Fibroblast of skin of right quadriceps (primary cell): ENCODE measurements around the gene HAAO.
"Not testable (repeated sequence)": the region's sequence is repeated elsewhere in the genome, so short reads cannot be mapped to it uniquely, and the experiment has no call there.

ENCODE experiments used
- DNase-seq: peaks from one replicate; pipeline ENCODE4 v3.0.0-alpha.2; 2013

HAAO gene

GRCh38 chr2:42792583-42793333 lies at the start of gene HAAO:
TSS of gene HAAO (minus strand) at chr2:42792583. CDS start at chr2:42792536, 47 bp downstream.
- DNase-seq = peak; percentile 21

- no peak for DNase-seq
Measured at GRCh38 chr2:42841344-42841743, 49.0 kb upstream of the HAAO start.

DNA sequence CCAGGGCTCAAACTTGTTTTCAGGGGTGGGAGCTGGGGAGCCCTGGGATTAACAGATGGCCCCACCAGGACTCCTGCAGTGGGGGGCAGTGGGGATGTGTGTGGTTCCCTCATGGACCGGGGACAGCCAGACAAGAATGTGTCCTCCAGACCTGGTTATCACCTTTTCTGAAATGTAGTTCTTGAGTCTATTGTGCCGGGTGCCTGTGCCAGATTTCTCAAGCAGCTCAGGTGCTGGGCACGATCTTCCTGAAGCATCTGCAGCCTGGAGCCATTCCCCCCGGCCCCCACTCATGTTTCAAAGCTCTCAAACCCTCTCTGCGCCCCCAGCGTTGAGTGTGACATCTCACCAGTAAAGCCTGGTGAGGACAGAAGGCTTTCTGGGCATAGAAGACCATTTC lies 48.4 kb upstream of the HAAO start:
- no peak for DNase-seq

- no peak for DNase-seq
Measured at GRCh38 chr2:42839809-42840501, 47.6 kb upstream of the HAAO start.

GRCh38 chr2:42838133-42838532 lies 45.8 kb upstream of the HAAO start:
- no peak for DNase-seq

- DNase-seq = peak; percentile 99
Measured at GRCh38 chr2:42835577-42836371, 43.4 kb upstream of the HAAO start.

DNA sequence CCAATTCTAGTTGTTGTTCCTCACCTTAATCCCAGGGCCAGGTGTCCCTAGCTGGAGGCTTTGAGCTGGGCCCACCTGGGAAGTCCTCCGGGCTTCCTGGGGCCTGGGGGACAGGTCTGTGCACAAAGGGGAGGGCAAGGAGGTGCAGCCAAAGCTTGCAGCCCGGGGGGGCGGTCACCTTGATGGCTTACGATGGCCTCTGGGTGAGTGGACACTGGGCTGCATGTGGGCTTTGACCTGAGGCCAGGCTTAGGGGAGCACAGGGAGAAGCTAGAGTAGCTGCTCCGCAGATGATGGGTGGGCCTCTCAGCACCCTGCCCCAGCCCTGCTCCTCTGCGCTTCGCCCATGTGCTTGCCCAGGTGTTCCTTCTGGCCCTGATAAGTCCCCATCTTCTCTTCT lies 41.8 kb upstream of the HAAO start:
- no peak for DNase-seq

DNA sequence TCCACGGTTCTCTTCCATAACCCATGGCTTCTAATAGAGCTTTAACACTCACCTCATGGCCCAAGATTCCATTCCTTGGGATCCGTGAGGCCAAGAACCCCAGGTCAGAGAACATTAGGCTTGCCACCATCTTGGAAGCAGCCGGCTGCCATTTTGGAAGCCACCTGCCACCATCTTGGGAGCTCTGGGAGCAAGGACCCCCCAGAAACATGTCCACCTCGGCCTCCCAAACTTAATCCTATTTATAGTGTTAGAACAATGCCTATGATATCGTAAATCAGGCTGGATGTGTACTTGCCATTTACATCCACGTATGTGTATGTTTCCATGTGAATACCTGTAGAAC lies 39.9 kb upstream of the HAAO start:
- no peak for DNase-seq

DNA sequence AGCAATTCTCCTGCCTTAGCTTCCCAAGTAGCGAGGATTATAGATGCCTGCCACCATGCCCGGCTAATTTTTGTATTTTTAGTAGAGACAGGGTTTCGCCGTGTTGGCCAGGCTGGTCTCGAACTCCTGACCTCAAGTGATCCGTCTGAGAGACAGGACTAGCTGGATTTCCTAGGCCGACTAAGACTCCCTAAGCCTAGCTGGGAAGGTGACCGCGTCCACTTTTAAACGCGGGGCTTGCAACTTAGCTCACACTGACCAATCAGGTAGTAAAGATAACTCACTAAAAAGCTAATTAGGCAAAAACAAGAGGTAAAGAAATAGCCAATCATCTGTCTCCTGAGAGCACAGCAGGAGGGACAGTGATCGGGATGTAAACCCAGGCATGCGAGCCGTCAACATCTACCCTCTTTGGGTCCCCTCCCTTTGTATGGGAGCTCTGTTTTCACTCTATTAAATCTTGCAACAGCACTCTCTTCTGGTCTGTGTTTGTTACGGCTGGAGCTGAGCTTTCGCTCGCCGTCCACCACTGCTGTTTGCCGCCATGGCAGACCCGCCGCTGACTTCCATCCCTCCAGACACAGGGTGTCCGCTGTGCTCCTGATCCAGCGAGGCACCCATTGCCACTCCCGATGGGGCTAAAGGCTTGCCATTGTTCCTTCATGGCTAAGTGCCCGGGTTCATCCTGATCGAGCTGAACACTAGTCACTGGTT lies 39.3 kb upstream of the HAAO start:
- not testable (repeated sequence) for DNase-seq

DNA sequence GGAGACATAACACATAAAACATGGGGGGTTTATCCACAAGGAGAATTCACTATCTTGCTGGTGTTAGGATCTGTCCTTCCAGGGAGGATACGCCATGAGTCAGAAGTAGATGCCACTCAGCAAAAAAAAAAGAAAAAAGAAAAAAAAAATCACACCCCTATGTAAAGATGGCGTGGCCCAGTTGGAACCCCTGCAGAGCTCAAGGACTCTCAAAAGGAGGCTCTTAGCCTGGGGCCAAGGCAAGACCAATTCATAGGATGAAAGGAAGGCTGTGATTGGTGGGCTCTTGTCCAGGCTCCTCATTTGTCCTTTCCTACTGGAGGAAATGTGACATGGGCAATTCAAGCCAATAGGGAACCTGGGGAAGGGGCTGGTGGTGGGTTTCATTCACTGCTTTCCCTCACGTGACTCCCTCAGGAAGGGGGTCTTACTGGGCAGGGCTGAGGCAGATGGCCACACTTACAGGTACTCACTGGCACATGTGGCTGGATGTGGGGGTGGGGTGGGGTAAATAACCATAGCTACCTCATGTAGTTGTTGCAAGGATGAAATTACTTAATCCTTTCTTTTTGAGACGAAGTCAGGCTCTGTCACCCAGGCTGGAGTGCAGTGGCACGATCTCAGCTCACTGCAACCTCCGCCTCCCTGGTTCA lies 38.7 kb upstream of the HAAO start:
- no peak for DNase-seq

- DNase-seq = no peak
Measured at GRCh38 chr2:42829671-42830440, 37.5 kb upstream of the HAAO start.

DNA sequence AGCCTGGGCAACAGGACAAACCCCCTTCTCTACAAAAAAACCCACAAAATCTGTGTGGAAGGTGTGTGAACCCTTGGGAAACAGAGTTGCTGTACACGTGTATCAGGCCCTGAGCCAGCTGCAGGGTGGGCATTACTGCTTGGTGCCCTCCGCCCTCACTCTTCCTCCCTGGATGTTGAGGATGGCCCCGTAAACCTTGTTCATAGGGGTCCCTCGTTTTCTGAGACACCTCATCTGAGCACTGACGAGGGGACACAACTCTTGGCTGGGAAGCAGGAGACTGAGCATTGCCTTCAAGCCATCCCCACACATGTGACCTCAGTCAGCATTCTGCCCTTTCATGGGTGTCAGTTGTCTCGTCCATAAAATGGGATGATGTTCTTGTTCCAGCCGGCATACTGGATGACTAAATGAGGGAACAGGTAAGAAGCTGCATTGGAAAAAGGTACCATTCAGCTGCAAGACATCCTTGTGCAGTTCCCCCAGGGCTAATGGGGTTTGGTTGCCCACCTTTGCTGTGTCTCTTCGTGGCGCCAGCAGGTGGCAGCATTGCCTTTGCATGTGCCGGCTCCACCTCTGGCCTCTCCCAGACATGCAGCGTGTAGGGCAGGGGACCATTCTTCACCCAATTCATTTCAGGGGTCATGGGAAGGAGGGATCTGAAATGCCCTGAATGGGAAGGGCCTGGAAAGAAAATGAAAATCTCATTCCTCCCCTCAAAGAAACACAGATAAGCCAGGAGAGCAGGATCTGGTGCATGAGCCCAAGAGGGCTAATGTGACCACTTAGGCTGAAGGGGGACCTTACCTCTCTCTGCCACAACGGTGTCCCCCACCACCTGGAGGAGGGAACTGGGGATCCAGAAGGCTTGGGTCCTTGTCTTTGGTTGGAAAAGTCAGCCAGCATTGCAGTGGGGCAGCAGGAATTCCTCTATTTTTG lies 36.4 kb upstream of the HAAO start:
- peak; percentile 64 for DNase-seq

- DNase-seq = peak; percentile 78
Measured at GRCh38 chr2:42827647-42828486, 35.5 kb upstream of the HAAO start.

DNA sequence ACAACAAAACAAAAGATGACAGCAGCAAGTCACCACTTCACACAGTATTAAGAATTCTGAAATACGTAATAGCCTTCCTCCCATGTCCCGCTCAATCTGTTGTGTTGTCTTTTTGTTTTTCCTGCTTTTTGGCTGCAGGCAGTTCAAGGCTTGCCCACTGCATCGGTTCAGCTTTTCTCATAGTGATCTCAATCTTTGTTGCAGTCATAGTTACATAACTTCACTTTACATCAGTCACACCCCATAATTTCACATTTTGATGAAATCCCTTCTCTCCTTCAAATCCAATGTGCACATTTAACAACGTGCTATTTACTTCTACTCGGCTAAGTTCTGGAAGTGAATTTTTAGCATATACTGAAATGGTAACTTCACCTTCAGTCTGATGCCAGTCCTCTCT lies 33.8 kb upstream of the HAAO start:
- no peak for DNase-seq

- DNase-seq = no peak
Measured at GRCh38 chr2:42824454-42824807, 32.0 kb upstream of the HAAO start.

DNA sequence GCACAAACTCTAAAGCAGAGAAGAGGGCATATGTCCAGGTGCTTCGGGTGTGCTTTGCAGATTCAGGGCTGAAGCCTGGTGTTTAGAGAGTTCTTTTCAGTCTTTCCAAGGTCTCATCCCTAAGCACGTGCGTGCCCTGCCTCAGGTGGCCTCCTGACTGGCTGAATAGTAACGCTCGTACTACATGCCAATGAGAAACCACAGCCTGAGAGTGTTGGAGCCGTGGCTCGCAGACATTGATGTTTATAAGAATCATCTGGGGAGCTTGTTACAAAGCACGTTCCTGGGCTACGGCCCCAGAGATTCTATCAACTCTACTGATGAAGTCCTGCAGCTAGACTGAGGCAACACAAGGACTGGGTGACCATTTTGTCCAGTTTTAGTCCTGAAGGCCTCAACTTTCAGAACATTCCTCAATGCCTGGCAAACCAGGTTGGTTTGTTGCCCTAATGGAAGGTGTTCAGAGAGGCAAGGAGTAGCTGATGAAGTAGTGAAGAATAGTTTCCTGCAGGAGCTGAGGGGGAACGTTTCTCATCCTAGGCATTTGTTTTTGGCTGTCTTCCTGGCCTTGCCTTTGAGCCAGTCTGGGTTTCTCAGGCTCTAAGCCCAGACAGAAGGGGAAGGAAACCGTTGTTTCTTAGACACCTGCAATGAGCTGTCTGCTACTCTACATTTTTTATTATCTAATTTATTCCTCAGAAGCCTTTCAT lies 31.5 kb upstream of the HAAO start:
- no peak for DNase-seq

DNA sequence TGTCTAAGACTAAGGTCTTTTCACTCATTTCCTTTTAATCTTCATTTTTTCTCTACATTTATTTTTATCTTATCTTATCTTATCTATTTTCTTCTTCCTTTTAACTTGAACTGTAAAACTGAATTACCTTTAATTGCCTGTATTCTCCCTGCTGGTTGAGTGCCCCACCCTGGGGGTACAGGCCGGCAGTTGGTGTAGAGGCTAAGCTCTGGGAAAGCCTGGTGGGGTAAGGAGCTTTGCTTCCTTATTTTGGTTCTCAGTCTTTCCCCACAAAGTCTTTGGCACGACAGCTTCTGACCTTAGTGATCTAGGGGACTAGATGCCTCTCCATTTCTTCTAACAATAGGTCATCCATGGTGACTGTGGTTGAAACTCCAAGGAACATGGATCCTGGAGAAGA lies 26.8 kb upstream of the HAAO start:
- DNase-seq = no peak

- no peak for DNase-seq
Measured at GRCh38 chr2:42815726-42816125, 23.3 kb upstream of the HAAO start.

- DNase-seq = no peak
Measured at GRCh38 chr2:42813763-42814162, 21.4 kb upstream of the HAAO start.
